ENCODE results near the gene MRGPRE. TPM values are rescaled to one million over a fixed set of nuclear protein-coding genes. Genes with fewer than 3 reads are reported as not detected.

MRGPRE gene
- total RNA-seq, 2 donors from 2014 or later = not detected

GRCh38 chr11:3230636-3231549 is 1.3 kb downstream of the MRGPRE start:
- Mint-ChIP-seq H3K36me3 (ENCODE audit: low read depth) (no peaks in the 10 kb centered on the region), H3K27ac (no peak overlapping the region), H3K4me1 (no peaks in the 10 kb centered on the region), H3K4me3 (no peak overlapping the region), H3K9me3 (no peaks in the 10 kb centered on the region), H3K27me3 (peaks cover 3% of the 10 kb centered on the region)
- no peak for ATAC-seq (replicated peaks)

GRCh38 chr11:3229673-3230630 is 2.3 kb downstream of the MRGPRE start:
- no peak overlapping the region for H3K27ac Mint-ChIP-seq
- ATAC-seq (replicated peaks) = no peak
- H3K36me3 Mint-ChIP-seq (ENCODE audit: low read depth) = no peaks in the 10 kb centered on the region
- no peaks in the 10 kb centered on the region for H3K9me3 Mint-ChIP-seq
- peaks cover 3% of the 10 kb centered on the region for H3K27me3 Mint-ChIP-seq
- H3K4me3 Mint-ChIP-seq = no peak overlapping the region
- no peaks in the 10 kb centered on the region for H3K4me1 Mint-ChIP-seq

GRCh38 chr11:3228445-3228829 is 3.8 kb downstream of the MRGPRE start:
- Mint-ChIP-seq H3K27me3 (peaks cover 13% of the 10 kb centered on the region), H3K9me3 (no peaks in the 10 kb centered on the region), H3K27ac (no peak overlapping the region), H3K4me3 (no peak overlapping the region), H3K4me1 (no peaks in the 10 kb centered on the region), H3K36me3 (ENCODE audit: low read depth) (no peaks in the 10 kb centered on the region)
- ATAC-seq (replicated peaks) = no peak

- Mint-ChIP-seq H3K4me1 (no peaks in the 10 kb centered on the region), H3K27ac (no peak overlapping the region), H3K4me3 (no peak overlapping the region), H3K9me3 (no peaks in the 10 kb centered on the region), H3K27me3 (peaks cover 13% of the 10 kb centered on the region), H3K36me3 (ENCODE audit: low read depth) (no peaks in the 10 kb centered on the region)
- ATAC-seq (replicated peaks) = no peak
Observed at GRCh38 chr11:3227568-3228444, 4.4 kb downstream of the MRGPRE start.

GRCh38 chr11:3226846-3227567 is 5.2 kb downstream of the MRGPRE start:
- no peaks in the 10 kb centered on the region for H3K4me1 Mint-ChIP-seq
- no peaks in the 10 kb centered on the region for H3K36me3 Mint-ChIP-seq (ENCODE audit: low read depth)
- no peak overlapping the region for H3K27ac Mint-ChIP-seq
- H3K27me3 Mint-ChIP-seq = peaks cover 17% of the 10 kb centered on the region
- H3K4me3 Mint-ChIP-seq = no peak overlapping the region
- no peak for ATAC-seq (replicated peaks)
- H3K9me3 Mint-ChIP-seq = no peaks in the 10 kb centered on the region

GRCh38 chr11:3225826-3226750 is 6.1 kb downstream of the MRGPRE start:
- H3K27ac Mint-ChIP-seq = no peak overlapping the region
- no peaks in the 10 kb centered on the region for H3K4me1 Mint-ChIP-seq
- ATAC-seq (replicated peaks) = no peak
- no peak overlapping the region for H3K4me3 Mint-ChIP-seq
- no peaks in the 10 kb centered on the region for H3K36me3 Mint-ChIP-seq (ENCODE audit: low read depth)
- H3K9me3 Mint-ChIP-seq = no peaks in the 10 kb centered on the region
- peaks cover 17% of the 10 kb centered on the region for H3K27me3 Mint-ChIP-seq

- no peaks in the 10 kb centered on the region for H3K9me3 Mint-ChIP-seq
- no peaks in the 10 kb centered on the region for H3K4me1 Mint-ChIP-seq
- H3K36me3 Mint-ChIP-seq (ENCODE audit: low read depth) = no peaks in the 10 kb centered on the region
Observed at GRCh38 chr11:3225159-3225758, 7.0 kb downstream of the MRGPRE start.

GRCh38 chr11:3224401-3225057 is 7.7 kb downstream of the MRGPRE start:
- Mint-ChIP-seq H3K9me3 (no peaks in the 10 kb centered on the region), H3K4me1 (no peaks in the 10 kb centered on the region), H3K36me3 (ENCODE audit: low read depth) (no peaks in the 10 kb centered on the region), H3K27ac (no peak overlapping the region), H3K27me3 (peaks cover 20% of the 10 kb centered on the region), H3K4me3 (no peak overlapping the region)
- ATAC-seq (replicated peaks) = no peak

More at GRCh38 chr11:3225159-3225758, 7.0 kb downstream of the MRGPRE start:
- Mint-ChIP-seq H3K4me3 (no peak overlapping the region), H3K27ac (no peak overlapping the region), H3K27me3 (peaks cover 17% of the 10 kb centered on the region)
- no peak for ATAC-seq (replicated peaks)

GRCh38 chr11:3223932-3224381 is 8.3 kb downstream of the MRGPRE start:
- no peaks in the 10 kb centered on the region for H3K9me3 Mint-ChIP-seq
- ATAC-seq (replicated peaks) = no peak
- no peaks in the 10 kb centered on the region for H3K36me3 Mint-ChIP-seq (ENCODE audit: low read depth)
- H3K4me3 Mint-ChIP-seq = no peak overlapping the region
- peaks cover 22% of the 10 kb centered on the region for H3K27me3 Mint-ChIP-seq
- no peaks in the 10 kb centered on the region for H3K4me1 Mint-ChIP-seq
- no peak overlapping the region for H3K27ac Mint-ChIP-seq

GRCh38 chr11:3222941-3223915 is 9.0 kb downstream of the MRGPRE start:
- Mint-ChIP-seq H3K27ac (no peak overlapping the region), H3K27me3 (peaks cover 22% of the 10 kb centered on the region), H3K9me3 (no peaks in the 10 kb centered on the region), H3K4me3 (no peak overlapping the region), H3K4me1 (no peaks in the 10 kb centered on the region), H3K36me3 (ENCODE audit: low read depth) (no peaks in the 10 kb centered on the region)
- ATAC-seq (replicated peaks) = no peak

All from activated T-helper 17 cell treated with anti-CD3 and anti-CD28 coated beads, Interleukin-2, amount 50 U/mL, for 72 hours (primary cell).